ENCODE measurements around the gene TAGLN3. TPM values are rescaled to one million over a fixed set of nuclear protein-coding genes. Genes with fewer than 3 reads are reported as not detected.

The TAGLN3 gene
- polyA plus RNA-seq, 1 of the 3 experiments (the other 2 are of a cell fraction), result 19.6 TPM

DNA sequence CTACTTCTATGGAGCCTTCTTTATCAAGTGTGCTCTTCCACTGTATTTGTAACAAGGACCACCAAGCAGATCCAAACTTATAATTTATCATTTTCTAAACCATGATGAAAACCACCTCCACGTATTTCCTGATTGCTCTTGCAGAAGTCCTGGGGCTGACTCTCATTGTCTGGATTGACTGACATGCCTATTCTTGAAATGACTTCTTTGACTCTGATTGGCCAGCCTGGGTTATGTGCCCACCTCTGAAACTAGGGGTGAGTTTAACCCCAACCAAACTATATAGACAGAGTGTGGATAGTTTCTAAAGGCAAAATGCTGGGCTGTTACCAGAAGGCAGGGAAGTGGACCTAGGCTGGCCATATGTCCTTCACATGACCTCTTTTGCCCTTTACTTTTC lies 48.5 kb downstream of the TAGLN3 start:
- Histone ChIP-seq H3K4me2 (no peak overlapping the region), H4K20me1 (ENCODE audit: insufficient read depth) (no peaks in the 10 kb centered on the region), H3K9me2 (no peaks in the 10 kb centered on the region), H2AFZ (ENCODE audit: low read depth) (no peak overlapping the region), H3K27me3 (ENCODE audit: insufficient read depth) (no peaks in the 10 kb centered on the region), H3K9ac (no peak overlapping the region), H3K9me3 (no peaks in the 10 kb centered on the region), H3K4me3 (ENCODE audit: low read depth in 2 of 2, low read length in 1 of 2) (no peak overlapping the region), H3K4me1 (ENCODE audit: control insufficient read depth in 1 of 2, insufficient read depth in 2 of 2, low read depth in 1 of 2, low read length in 1 of 2) (no peaks in the 10 kb centered on the region), H3K36me3 (replicated peaks in 1 of 2; ENCODE audit: control insufficient read depth in 1 of 2, insufficient read depth in 2 of 2, low read length in 1 of 2) (no peaks in the 10 kb centered on the region), H3K27ac (ENCODE audit: low read depth in 2 of 2, low read length in 1 of 2) (no peak overlapping the region), H3F3A (replicated peaks; ENCODE audit: insufficient read depth) (no peaks in the 10 kb centered on the region), H3K79me2 (ENCODE audit: insufficient read depth) (no peaks in the 10 kb centered on the region)
- POLR2A ChIA-PET, result no interaction called here
- WGBS (ENCODE audit: low lambda C conversion rate), result 93% methylated on average over 1 of the region's 1 CpG
- CTCF ChIA-PET, result interaction anchor here (7.4 kb wide), 1 partner anchor 56 kb away, joined by 76 read pairs; no protein-coding TSS in a partner anchor
- TF ChIP-seq, protein P1, sequence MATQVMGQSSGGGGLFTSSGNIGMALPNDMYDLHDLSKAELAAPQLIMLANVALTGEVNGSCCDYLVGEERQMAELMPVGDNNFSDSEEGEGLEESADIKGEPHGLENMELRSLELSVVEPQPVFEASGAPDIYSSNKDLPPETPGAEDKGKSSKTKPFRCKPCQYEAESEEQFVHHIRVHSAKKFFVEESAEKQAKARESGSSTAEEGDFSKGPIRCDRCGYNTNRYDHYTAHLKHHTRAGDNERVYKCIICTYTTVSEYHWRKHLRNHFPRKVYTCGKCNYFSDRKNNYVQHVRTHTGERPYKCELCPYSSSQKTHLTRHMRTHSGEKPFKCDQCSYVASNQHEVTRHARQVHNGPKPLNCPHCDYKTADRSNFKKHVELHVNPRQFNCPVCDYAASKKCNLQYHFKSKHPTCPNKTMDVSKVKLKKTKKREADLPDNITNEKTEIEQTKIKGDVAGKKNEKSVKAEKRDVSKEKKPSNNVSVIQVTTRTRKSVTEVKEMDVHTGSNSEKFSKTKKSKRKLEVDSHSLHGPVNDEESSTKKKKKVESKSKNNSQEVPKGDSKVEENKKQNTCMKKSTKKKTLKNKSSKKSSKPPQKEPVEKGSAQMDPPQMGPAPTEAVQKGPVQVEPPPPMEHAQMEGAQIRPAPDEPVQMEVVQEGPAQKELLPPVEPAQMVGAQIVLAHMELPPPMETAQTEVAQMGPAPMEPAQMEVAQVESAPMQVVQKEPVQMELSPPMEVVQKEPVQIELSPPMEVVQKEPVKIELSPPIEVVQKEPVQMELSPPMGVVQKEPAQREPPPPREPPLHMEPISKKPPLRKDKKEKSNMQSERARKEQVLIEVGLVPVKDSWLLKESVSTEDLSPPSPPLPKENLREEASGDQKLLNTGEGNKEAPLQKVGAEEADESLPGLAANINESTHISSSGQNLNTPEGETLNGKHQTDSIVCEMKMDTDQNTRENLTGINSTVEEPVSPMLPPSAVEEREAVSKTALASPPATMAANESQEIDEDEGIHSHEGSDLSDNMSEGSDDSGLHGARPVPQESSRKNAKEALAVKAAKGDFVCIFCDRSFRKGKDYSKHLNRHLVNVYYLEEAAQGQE (IDR thresholded peaks at IDR 0.05; ENCODE audit: low read depth, low read length), result no peak
- TF ChIP-seq FOXJ3 (CRISPR knock-in tag; IDR thresholded peaks at IDR 0.05) (no peak), GABPA (IDR thresholded peaks at IDR 0.05; ENCODE audit: low read depth) (no peak), SMC3 (IDR thresholded peaks at IDR 0.05; ENCODE audit: low read depth, low read length) (no peak)
- TF ChIP-seq, protein P2, sequence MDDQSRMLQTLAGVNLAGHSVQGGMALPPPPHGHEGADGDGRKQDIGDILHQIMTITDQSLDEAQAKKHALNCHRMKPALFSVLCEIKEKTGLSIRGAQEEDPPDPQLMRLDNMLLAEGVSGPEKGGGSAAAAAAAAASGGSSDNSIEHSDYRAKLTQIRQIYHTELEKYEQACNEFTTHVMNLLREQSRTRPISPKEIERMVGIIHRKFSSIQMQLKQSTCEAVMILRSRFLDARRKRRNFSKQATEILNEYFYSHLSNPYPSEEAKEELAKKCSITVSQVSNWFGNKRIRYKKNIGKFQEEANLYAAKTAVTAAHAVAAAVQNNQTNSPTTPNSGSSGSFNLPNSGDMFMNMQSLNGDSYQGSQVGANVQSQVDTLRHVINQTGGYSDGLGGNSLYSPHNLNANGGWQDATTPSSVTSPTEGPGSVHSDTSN (IDR thresholded peaks at IDR 0.05), result no peak
- no peak for DNase-seq

DNA sequence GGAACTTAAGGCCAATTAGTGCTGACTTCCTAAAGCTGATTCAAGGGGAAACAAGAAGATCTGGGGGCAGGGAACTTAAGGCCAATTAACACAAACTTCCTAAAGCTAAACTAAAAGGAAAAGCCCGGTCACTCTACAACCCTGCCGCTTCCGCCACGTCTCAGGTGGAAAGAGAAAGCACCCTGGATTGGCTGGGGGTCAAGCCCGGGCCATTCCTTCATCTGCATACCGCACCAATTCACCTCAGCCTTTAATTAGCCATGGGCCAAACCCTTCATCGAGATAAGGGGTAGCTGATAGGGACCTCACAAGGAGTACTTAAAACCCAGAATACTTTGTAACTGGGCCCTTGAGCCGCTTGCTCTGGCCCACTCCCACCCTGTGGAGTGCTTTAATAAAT lies 50.2 kb downstream of the TAGLN3 start:
- Histone ChIP-seq H3K9me3 (no peaks in the 10 kb centered on the region), H3K4me3 (ENCODE audit: low read depth in 2 of 2, low read length in 1 of 2) (no peak overlapping the region), H2AFZ (ENCODE audit: low read depth) (no peak overlapping the region), H3K4me2 (no peak overlapping the region), H3K4me1 (ENCODE audit: control insufficient read depth in 1 of 2, insufficient read depth in 2 of 2, low read depth in 1 of 2, low read length in 1 of 2) (no peaks in the 10 kb centered on the region), H3K9me2 (no peaks in the 10 kb centered on the region), H3F3A (replicated peaks; ENCODE audit: insufficient read depth) (no peaks in the 10 kb centered on the region), H3K9ac (no peak overlapping the region), H3K27me3 (ENCODE audit: insufficient read depth) (no peaks in the 10 kb centered on the region), H3K36me3 (replicated peaks in 1 of 2; ENCODE audit: control insufficient read depth in 1 of 2, insufficient read depth in 2 of 2, low read length in 1 of 2) (no peaks in the 10 kb centered on the region), H3K27ac (ENCODE audit: low read depth in 2 of 2, low read length in 1 of 2) (no peak overlapping the region), H3K79me2 (ENCODE audit: insufficient read depth) (no peaks in the 10 kb centered on the region), H4K20me1 (ENCODE audit: insufficient read depth) (no peaks in the 10 kb centered on the region)
- ChIA-PET CTCF (no interaction called here), POLR2A (no interaction called here)
- 94% methylated on average over 8 of the region's 8 CpGs for WGBS (ENCODE audit: low lambda C conversion rate)
- no peak for DNase-seq
- TF ChIP-seq MEF2A (IDR thresholded peaks at IDR 0.05; ENCODE audit: borderline replicate concordance, low read depth) (no peak), EZH2phosphoT487 (IDR thresholded peaks at IDR 0.05; ENCODE audit: borderline replicate concordance, low read depth) (no peak), GABPA (IDR thresholded peaks at IDR 0.05; ENCODE audit: low read depth) (no peak), RAD21 (IDR thresholded peaks at IDR 0.05; ENCODE audit: low read length) (no peak), GATA2 (CRISPR knock-in tag; IDR thresholded peaks at IDR 0.05) (no peak), RXRA (IDR thresholded peaks at IDR 0.05; ENCODE audit: borderline replicate concordance, low read depth) (no peak), RCOR1 (IDR thresholded peaks at IDR 0.05; ENCODE audit: low read length) (no peak), FOXJ3 (CRISPR knock-in tag; IDR thresholded peaks at IDR 0.05) (no peak), SIN3A (IDR thresholded peaks at IDR 0.05; ENCODE audit: borderline replicate concordance, low read depth, low read length) (no peak), CHD2 (IDR thresholded peaks at IDR 0.05; ENCODE audit: low read length, partially characterized antibody) (no peak), RFX5 (IDR thresholded peaks at IDR 0.05; ENCODE audit: low read length) (no peak)
- TF ChIP-seq, protein P2 (IDR thresholded peaks at IDR 0.05), result no peak
- TF ChIP-seq, protein P3, sequence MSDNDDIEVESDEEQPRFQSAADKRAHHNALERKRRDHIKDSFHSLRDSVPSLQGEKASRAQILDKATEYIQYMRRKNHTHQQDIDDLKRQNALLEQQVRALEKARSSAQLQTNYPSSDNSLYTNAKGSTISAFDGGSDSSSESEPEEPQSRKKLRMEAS (IDR thresholded peaks at IDR 0.05; ENCODE audit: low read depth), result no peak

Data from SK-N-SH (cell line).